ENCODE measurements around the gene PRMT2. TPM values are rescaled to one million over a fixed set of nuclear protein-coding genes. Genes with fewer than 3 reads are reported as not detected.

PRMT2 gene
- total RNA-seq, 1 donor from 2014 or later: 121 TPM

DNA sequence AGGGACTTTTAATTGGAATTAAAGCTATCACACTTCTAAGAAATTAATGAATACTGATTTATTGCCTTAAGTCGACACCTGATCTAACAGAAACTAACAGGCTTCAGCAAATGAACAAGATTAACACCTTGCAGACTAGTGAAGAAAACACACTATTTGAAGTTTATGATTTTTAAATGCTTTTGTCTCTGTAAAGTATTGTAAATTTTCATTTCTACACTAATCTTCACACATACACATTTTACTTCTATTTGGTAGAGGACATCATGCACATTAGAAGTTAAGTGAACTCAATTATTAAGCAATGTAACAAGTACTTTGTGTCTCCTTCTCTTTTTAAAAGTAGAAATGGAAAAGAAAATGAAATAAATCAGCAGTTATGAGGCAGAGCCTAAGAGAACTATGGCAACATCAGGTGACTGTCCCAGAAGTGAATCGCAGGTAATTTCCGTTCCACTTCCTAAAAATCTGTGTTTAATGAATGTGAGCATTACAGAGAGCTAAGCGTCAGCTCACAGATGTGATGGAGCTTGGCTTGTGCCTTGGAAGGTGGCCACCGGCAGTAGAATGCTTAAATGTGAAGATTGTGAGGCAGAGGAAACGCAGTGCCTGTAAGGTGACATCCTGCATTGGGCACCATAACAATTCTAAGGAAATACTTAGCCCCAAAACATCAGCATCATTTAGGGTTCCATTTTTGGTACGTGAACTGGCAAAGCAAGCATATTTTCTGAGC is 1.2 kb downstream of the PRMT2 start:
- H3K36me3 ChIP-seq: peaks cover 20% of the 10 kb centered on the region
- H3K27me3 ChIP-seq (ENCODE audit: low read depth): no peaks in the 10 kb centered on the region
- peak overlapping the region; percentile 81 for H3K4me3 ChIP-seq
- peaks cover 46% of the 10 kb centered on the region for H3K4me1 ChIP-seq
- no peak for ATAC-seq
- TF ChIP-seq, protein P1, sequence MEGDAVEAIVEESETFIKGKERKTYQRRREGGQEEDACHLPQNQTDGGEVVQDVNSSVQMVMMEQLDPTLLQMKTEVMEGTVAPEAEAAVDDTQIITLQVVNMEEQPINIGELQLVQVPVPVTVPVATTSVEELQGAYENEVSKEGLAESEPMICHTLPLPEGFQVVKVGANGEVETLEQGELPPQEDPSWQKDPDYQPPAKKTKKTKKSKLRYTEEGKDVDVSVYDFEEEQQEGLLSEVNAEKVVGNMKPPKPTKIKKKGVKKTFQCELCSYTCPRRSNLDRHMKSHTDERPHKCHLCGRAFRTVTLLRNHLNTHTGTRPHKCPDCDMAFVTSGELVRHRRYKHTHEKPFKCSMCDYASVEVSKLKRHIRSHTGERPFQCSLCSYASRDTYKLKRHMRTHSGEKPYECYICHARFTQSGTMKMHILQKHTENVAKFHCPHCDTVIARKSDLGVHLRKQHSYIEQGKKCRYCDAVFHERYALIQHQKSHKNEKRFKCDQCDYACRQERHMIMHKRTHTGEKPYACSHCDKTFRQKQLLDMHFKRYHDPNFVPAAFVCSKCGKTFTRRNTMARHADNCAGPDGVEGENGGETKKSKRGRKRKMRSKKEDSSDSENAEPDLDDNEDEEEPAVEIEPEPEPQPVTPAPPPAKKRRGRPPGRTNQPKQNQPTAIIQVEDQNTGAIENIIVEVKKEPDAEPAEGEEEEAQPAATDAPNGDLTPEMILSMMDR (IDR thresholded peaks at IDR 0.05): no peak
- peak overlapping the region; percentile 99 for H3K27ac ChIP-seq
- intact Hi-C loops (cut with DNase I): no loop called here
- no peaks in the 10 kb centered on the region for H3K9me3 ChIP-seq
- DNase-seq: no peak

DNA sequence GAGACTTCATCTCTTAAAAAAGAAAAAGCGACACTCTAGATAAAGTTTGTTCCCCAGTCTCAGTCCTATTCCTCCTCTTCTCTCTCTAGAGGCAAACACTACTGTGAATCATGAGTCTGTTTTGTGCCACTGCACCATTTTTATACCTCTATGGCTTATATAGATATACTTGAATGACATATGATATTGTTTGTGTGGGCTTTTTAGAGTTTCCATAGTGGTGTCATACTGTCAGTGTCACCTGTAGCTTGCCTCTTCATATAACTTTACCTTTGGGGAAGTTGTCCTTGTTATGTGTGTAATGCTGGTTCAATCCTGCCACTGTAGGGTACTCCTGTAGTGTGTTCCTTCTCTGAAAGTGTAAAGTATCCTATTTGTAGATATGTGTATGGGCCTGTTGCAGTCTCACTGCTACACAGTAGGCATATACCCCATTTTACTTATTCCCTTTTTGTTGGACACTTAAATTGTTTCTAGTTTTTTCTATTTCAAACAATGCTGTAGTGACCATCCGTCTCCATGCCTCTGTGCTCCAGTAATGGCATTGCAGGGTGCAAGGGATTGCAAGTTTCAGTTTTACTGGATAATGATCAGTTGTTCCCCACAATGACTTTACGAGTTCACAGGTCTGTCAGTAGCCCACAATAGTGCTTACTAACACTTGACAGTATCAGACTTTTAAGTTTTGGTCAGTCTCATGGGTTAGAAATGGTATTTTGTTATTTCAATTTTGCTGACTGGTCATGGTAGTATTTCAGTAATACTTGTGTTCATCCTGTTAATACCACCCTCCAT is 2.7 kb downstream of the PRMT2 start:
- TF ChIP-seq, protein P1 (IDR thresholded peaks at IDR 0.05): no peak
- peaks cover 34% of the 10 kb centered on the region for H3K36me3 ChIP-seq
- H3K27ac ChIP-seq: peak overlapping the region; percentile 31
- ATAC-seq (no peak), DNase-seq (no peak)
- peak overlapping the region; percentile 9 for H3K4me3 ChIP-seq
- intact Hi-C loops (cut with DNase I): no loop called here
- H3K9me3 ChIP-seq: no peaks in the 10 kb centered on the region
- peaks cover 46% of the 10 kb centered on the region for H3K4me1 ChIP-seq
- H3K27me3 ChIP-seq (ENCODE audit: low read depth): no peaks in the 10 kb centered on the region

DNA sequence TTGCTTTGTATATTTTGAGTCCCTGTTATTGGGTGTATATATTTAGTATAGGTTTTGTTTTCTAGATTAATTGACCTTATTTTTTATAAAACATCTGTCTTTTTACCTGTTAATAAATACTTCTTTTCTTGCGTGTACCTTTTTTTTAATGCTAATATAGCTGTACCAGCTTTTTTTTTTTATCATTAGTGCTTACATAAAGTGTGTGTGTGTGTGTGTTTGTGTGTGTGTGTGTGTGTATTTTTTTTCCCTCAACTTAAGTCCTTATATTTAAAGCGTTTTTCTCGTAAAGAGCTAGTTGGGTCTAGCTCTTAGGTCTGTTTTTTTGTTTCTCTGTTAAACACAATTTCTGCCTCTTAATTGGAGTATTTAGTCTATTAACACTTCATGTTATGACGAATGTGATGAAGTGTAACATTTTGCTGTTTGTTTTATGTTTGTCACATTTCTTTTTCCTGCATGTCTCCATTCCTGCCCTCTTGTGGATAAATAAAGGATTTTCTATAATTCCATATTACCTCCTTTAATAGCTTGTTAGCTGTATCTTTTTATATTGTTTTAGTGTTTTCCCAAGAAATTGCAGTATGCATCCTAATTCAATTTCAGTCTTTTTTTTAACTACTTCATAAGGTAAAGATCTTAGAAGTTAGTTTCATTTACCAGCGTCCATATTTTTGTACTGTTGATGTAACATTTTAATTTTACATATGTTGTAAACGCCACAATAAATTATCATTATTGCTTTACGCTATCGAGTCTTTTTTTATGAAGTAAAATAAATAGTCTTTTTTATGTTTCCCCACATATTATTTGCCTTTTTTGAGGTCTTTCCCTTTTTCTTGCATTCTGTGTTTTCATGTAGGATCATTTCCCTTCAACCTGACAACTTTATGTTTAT is 4.3 kb downstream of the PRMT2 start:
- ATAC-seq (no peak), DNase-seq (no peak)
- intact Hi-C loops (cut with DNase I): no loop called here
- Histone ChIP-seq H3K9me3 (no peaks in the 10 kb centered on the region), H3K4me1 (peaks cover 52% of the 10 kb centered on the region), H3K27ac (no peak overlapping the region), H3K36me3 (peaks cover 50% of the 10 kb centered on the region), H3K4me3 (no peak overlapping the region), H3K27me3 (ENCODE audit: low read depth) (no peaks in the 10 kb centered on the region)
- TF ChIP-seq, protein P1 (IDR thresholded peaks at IDR 0.05): peak; percentile 41

DNA sequence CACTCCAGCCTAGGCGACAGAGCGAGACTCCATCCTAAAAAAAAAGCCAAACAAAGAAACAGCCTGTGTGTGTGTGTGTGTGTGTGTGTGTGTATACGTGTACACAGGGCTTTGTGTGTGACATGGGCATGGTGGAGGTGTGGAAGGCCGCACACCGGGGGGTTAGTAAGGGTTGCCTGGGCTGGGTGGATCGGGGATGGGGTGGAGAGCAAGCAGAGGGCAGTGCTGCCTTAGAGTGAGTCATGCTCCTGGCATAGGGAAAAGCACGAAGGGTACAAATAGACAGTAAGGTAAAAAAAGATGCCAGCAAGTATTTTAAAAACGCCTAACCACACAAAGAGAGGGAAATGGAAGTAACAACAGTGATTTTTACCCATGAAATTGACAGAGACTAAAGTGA is 6.2 kb downstream of the PRMT2 start:
- ATAC-seq (no peak), DNase-seq (no peak)
- TF ChIP-seq, protein P1 (IDR thresholded peaks at IDR 0.05): no peak
- H3K27me3 ChIP-seq (ENCODE audit: low read depth): no peaks in the 10 kb centered on the region
- peaks cover 70% of the 10 kb centered on the region for H3K36me3 ChIP-seq
- no peak overlapping the region for H3K27ac ChIP-seq
- H3K9me3 ChIP-seq: no peaks in the 10 kb centered on the region
- H3K4me3 ChIP-seq: no peak overlapping the region
- intact Hi-C loops (cut with DNase I): no loop called here
- peaks cover 45% of the 10 kb centered on the region for H3K4me1 ChIP-seq

Measured in lower lobe of right lung (tissue), 2 donors.